ENCODE data around the gene KLHL26. TPM values are rescaled to one million over a fixed set of nuclear protein-coding genes. Genes with fewer than 3 reads are reported as not detected.

KLHL26 gene
- total and polyA plus RNA-seq, 9 of the 15 experiments (the other 6 are each of a cell fraction or from before 2014, with no cell fraction given), result 0.13 to 13.3 (median 1.4) TPM

DNA sequence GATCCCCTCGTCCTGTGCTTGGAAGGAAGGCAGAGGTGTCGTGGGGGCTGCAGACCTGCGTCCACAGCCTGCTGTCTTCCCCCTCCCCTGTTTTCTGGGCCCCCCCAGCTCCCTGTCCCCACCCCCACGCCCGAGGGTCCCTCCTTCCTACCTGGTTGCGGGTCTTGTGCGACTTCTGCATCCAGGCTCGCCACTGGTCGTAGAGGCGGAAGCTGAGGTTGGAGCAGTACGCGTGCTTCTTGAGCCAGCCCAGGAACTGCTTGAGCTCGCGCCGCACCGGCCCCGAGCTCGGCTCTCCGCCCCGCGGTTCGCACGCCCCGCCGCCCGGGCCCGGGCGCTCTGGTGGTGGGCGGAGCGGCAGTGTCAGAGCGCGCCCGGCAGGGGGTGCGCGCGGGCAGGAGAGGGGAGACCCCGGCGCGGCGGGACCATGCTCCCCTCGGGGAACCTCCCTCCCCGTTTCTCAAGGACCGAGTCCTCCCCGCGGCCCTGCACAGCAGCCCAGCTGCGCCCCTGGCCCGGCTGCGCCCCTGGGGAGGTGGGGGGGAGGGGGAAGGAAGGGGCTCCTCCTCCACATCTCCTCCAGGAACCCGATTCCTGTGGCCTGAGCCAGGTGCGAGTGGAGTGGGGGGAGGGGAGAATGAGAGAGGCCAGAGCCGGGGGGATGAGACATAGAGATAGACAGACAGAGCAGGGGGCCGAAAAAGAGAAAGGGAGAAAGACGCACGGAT is 42.6 kb upstream of the KLHL26 start:
- Histone ChIP-seq H3K9me1 (ENCODE audit: control insufficient read depth, insufficient read depth, low read length) (no peaks in the 10 kb centered on the region), H3K4me3 (peak overlapping the region; percentile 38), H4K20me1 (replicated peaks; ENCODE audit: control insufficient read depth, insufficient read depth, low read length) (peaks cover 6% of the 10 kb centered on the region; the same call in 1 of the 2 replicates), H3K79me2 (ENCODE audit: control insufficient read depth, insufficient read depth, low read length) (peaks cover 11% of the 10 kb centered on the region), H3K36me3 (ENCODE audit: control insufficient read depth, insufficient read depth, low read length) (peaks cover 5% of the 10 kb centered on the region; the same call in 2 of the 3 replicates), H3K4me1 (replicated peaks in 1 of 2; ENCODE audit: control insufficient read depth in 2 of 2, insufficient read depth in 2 of 2, low read length in 2 of 2) (peaks cover 28 to 83% of the 10 kb centered on the region in 2 experiments), H3K9ac (ENCODE audit: insufficient read depth in 1 of 2, low read depth in 2 of 2, low read length in 2 of 2) (peak overlapping the region; percentile 30 to 91; a peak in 3 of 4 replicates), H3K27ac (ENCODE audit: extremely low read depth, low read depth, low read length) (peak overlapping the region; percentile 43; the same call in 2 of the 3 replicates), H2AFZ (ENCODE audit: low read depth, low read length) (peak overlapping the region; percentile 71), H3K27me3 (ENCODE audit: control insufficient read depth in 2 of 2, insufficient read depth in 2 of 2, low read length in 2 of 2) (no peaks in the 10 kb centered on the region), H3K9me3 (replicated peaks; ENCODE audit: control insufficient read depth, insufficient read depth, low read depth, low read length) (no peaks in the 10 kb centered on the region), H3K4me2 (ENCODE audit: insufficient read depth, low read length) (peak overlapping the region; percentile 72)
- POLR2A ChIA-PET, result interaction anchor here (0.5 to 2.1 kb wide), 8 partner anchors 10 to 1930 kb away, joined by 3 to 6 read pairs (median 4); no protein-coding TSS in a partner anchor
- WGBS (ENCODE audit: insufficient coverage, low coverage, missing lambda C conversion rate), result 4% methylated on average over 22 of the region's 54 CpGs
- intact Hi-C loops (cut with micrococcal nuclease) (loop anchor here (5.0 to 10.0 kb wide), 4 partner anchors 43 to 251 kb away; partner anchors contain the start of gene KLHL26), in situ Hi-C loops (cut with MboI) (no loop called here)
- CTCF ChIA-PET (ENCODE audit: low intra/inter-chr PET ratio), result interaction anchor here (0.6 to 1.1 kb wide), 3 partner anchors 82 to 324 kb away, joined by 3 to 5 read pairs (median 3); no protein-coding TSS in a partner anchor
- DNase-seq (ENCODE audit: extremely low read depth in 1 of 4, low spot score in 3 of 4) (peak; percentile 85 to 91 (median 90)), FAIRE-seq (no peak), ATAC-seq (peak; percentile 66)
- BruUV-seq (replicated peaks), result no TSS peak
- TF ChIP-seq NFATC3 (IDR thresholded peaks at IDR 0.05) (peak; percentile 99), MYC (IDR thresholded peaks at IDR 0.05; ENCODE audit: low read depth, low read length) (peak; percentile 53; the same call in 1 of the 2 replicates), MYC (CRISPR knock-in tag; IDR thresholded peaks at IDR 0.05; ENCODE audit: borderline replicate concordance, low read depth) (no peak), ETV5 (CRISPR knock-in tag; IDR thresholded peaks at IDR 0.05; ENCODE audit: low read depth) (0 out of 2 replicates have a peak, but pooled peaks have one; percentile 27), CTCFL (IDR thresholded peaks at IDR 0.05; ENCODE audit: borderline replicate concordance, insufficient read depth, low read depth, low read length, poor library complexity, severe bottlenecking) (peak; percentile 6), CBX1 (IDR thresholded peaks at IDR 0.05; ENCODE audit: low read depth) (peak; percentile 60; the same call in 1 of the 2 replicates), RBFOX2 (IDR thresholded peaks at IDR 0.05; ENCODE audit: low read depth, low read length) (peak; percentile 38; the same call in 1 of the 2 replicates), ZNF592 (IDR thresholded peaks at IDR 0.05) (0 out of 2 replicates have a peak, but pooled peaks have one; percentile 25), CTBP1 (IDR thresholded peaks at IDR 0.05; ENCODE audit: borderline replicate concordance) (peak; percentile 92), CXXC5 (CRISPR knock-in tag; IDR thresholded peaks at IDR 0.05) (peak; percentile 80)
- TF ChIP-seq, protein P1, sequence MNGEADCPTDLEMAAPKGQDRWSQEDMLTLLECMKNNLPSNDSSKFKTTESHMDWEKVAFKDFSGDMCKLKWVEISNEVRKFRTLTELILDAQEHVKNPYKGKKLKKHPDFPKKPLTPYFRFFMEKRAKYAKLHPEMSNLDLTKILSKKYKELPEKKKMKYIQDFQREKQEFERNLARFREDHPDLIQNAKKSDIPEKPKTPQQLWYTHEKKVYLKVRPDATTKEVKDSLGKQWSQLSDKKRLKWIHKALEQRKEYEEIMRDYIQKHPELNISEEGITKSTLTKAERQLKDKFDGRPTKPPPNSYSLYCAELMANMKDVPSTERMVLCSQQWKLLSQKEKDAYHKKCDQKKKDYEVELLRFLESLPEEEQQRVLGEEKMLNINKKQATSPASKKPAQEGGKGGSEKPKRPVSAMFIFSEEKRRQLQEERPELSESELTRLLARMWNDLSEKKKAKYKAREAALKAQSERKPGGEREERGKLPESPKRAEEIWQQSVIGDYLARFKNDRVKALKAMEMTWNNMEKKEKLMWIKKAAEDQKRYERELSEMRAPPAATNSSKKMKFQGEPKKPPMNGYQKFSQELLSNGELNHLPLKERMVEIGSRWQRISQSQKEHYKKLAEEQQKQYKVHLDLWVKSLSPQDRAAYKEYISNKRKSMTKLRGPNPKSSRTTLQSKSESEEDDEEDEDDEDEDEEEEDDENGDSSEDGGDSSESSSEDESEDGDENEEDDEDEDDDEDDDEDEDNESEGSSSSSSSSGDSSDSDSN (IDR thresholded peaks at IDR 0.05; ENCODE audit: borderline replicate concordance in 1 of 2, low read depth in 2 of 2, low read length in 2 of 2), result peak; percentile 98 to 99
